Right hindlimb (tissue), 1 donor: ENCODE measurements around the gene TMOD1.
"Not testable (repeated sequence)": the region's sequence is repeated elsewhere in the genome, so short reads cannot be mapped to it uniquely, and the experiment has no call there.

Source experiments
- DNase-seq: peaks from one replicate; pipeline ENCODE4 v3.0.0-alpha.2; 2018

TMOD1 gene

GRCh38 chr9:97501177-97501971 lies at the start of gene TMOD1:
TMOD1 (plus strand) TSS chr9:97501666; CDS start chr9:97524189, 22,523 bp downstream.
- DNase-seq: peak; percentile 45

- DNase-seq: not testable (repeated sequence)
Measured at GRCh38 chr9:97453573-97453972, 47.9 kb upstream of the TMOD1 start.

GRCh38 chr9:97456841-97457240 lies 44.6 kb upstream of the TMOD1 start:
- not testable (repeated sequence) for DNase-seq

DNA sequence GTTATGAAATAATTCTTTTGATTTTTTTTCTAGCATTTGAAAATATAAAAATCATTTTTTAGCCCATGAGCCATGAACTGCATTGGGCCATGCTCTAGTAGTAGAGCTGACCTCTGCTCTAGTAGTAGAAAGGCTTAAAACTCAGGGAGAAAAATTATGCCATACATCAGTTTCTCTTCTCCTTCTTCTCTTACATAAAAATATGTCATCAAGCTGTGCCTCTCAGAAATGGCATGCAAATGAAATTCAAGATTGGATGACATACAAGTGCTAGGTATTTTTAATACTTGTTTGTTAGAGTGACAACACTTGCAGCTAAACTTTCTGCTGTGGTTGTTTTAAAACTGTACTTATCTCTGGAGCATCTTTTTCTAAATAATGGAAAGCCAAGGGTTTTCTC lies 42.1 kb upstream of the TMOD1 start:
- no peak for DNase-seq

DNA sequence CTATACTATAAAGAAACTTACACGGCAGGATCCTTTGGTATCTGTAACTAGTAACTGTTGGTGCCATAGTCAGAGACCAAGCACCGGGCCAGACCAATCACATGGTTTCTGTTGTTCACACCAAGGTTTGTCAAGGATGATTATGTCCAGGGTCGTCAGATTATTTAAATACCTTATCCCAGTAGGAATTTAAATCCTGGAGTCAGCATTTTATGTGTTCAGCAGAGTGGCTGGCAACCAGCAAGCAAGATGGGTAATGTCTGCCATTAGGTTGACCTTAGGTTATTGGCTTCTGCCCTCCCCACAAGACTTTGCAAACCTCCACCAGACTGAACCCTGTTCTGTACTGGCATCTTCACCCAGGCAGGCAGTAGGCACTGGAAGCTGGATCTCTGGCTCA lies 39.3 kb upstream of the TMOD1 start:
- no peak for DNase-seq

- DNase-seq: no peak
Measured at GRCh38 chr9:97462914-97463313, 38.6 kb upstream of the TMOD1 start.

DNA sequence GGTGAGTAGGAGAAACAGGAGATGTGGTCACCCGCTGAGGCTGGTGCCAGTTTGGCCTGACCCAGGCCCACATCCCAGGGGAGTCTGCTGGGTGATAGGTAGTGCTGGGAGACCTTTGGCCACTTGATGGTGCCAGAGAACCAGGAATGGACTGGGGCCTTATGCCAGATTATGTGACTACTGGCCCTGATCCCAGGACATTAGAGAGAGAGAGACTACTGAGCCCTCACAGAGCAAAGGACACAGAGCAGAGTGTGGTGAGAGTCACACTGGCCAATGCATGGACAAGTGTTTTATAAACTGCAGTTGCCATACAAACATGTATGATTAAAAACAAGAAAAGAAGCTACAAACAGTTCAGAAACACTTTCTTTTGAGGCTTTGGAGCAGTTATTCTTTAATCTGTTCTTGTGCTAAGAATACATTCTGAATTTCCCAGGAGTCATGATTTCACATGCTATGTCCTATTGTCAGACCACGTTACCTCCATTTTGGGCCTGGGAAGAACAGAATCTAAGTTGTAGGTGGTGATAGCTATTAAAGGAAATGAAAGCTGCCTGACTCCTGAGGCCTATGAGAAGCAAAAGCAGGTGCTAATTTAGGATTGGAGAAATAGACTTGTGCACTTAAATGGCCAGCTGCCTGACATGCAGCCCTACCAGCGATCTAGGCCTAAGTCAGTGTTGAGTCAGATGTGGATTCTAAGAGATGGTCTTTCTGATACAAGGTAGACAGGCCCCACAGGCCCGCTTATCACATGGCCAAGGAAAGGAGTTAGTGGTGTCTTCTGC lies 32.6 kb upstream of the TMOD1 start:
- peak; percentile 66 for DNase-seq

DNA sequence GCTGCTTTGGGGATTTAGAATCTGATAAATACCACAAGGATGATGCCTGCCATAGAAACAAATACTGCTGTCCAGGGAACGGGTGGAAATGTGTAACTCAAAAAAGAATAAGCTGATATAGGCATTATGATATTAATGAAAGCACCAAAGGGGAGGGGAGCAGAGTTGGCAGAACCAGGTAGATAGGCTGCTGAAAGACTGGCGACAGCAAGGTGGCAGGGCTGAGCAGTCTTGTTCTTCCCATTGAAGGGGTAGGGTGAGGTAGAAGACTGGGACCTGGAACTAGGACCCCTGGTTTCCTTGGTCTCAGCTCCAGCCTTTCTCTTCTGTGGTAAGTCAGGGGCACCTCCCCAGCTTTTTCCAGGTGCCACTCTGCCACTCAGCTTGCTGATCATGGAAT lies 31.4 kb upstream of the TMOD1 start:
- no peak for DNase-seq

- peak; percentile 29 for DNase-seq
Measured at GRCh38 chr9:97473717-97474116, 27.7 kb upstream of the TMOD1 start.

GRCh38 chr9:97474372-97474925 lies 27.0 kb upstream of the TMOD1 start:
- no peak for DNase-seq

- DNase-seq: no peak
Measured at GRCh38 chr9:97475059-97475458, 26.4 kb upstream of the TMOD1 start.

- no peak for DNase-seq
Measured at GRCh38 chr9:97478301-97478981, 23.0 kb upstream of the TMOD1 start.

DNA sequence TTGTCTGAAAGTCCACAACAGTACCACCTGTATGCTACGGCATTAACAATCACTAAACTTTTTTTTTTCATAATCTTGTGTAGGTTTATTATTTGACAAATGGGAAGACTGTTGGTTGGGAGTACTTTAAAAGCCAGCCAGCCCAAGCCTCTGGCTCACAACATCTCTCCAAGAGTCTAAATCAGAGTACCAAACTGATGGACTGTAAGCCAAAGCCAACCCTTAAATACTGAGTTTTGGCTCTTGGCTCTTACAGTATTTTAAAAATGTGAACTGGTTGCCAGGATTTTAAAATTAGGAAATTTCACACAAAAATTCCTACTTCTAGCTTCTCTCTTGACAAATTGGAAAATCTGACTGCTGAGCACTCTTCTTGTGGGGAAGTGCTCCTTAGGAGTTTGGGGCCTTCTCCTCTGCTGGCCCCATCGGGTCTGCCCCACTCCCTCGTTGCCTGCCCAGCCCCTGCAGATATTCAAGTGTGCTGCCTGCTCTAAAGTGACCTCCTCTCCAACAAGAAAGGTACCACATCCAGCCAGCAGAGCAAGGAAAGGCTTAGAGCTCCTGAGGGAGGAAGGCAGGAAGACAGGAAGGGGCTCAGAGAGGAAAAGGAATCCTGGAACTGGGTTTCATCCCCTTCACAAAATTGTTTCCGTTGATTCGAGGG lies 21.8 kb upstream of the TMOD1 start:
- no peak for DNase-seq

DNA sequence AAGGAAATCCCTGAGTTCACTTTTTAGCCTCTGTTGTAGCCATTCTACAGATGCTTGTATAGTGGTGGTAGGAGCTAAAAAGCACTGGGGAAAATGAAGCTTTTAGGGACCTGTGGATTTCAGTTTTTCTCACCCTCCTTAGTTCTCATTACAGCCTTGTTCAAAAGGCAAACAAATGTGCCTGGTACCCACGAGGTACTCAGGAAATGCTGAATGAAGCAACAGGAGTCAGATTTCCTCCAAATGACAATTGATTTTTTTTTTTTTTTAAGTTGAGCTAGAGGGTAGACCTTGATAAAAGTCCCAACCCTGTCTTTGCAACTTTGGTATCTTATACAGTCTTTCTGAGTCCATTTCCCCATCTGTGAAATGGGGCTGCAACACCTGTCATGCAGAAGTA lies 21.3 kb upstream of the TMOD1 start:
- DNase-seq: no peak

DNA sequence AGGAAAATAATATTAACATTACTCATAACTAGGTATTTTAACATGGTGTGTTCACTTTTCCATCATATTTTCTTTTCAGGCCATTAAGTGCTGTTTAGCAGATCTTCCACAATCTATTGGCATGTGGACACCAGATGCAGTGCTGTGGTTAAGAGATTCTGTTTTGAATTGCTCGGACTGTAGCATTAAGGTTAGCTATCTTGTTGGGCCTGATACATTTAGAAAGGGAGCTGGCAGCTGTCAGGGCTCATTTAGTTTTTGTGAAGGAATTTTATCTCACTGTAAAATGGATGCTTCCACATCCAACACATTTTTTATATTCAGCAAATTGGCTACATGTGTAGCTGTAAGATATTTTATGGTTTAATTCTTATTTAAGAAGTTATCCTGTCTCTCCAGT lies 20.7 kb upstream of the TMOD1 start:
- no peak for DNase-seq

DNA sequence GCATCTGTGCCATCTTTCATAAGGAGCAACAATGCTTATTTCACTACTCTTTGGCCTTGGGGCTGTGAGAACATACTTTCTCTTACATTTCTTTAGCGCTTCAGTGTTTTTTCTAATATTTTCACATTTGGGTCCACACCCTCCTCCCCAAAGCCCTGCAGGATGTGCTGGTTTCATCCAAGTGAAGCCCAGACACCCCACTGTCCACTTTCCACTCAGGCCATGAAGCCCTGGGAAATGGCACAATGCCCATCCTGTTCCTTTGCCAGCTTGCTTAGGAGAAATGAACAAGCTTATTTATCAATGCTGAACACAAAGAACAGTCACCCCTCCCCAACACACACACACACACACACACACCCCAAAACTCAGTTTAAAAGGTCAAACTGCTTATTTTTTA lies 17.3 kb upstream of the TMOD1 start:
- no peak for DNase-seq

DNA sequence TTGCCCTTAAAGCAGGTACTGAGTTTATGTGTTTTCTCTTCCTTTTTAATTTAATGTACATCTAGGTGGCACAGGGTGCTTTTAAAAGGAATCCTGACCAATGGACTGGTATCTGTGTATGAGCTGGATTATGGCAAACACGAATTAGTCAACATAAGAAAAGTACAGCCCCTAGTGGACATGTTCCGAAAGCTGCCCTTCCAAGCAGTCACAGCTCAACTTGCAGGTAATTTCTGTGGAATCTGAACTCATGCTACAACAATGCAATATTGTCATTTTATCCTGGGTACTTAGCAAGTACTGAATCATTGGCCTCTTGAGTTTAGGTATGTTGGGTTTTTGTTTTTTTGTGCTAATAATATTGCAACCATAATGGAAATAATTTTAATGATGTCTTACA lies 14.4 kb upstream of the TMOD1 start:
- DNase-seq: no peak

DNA sequence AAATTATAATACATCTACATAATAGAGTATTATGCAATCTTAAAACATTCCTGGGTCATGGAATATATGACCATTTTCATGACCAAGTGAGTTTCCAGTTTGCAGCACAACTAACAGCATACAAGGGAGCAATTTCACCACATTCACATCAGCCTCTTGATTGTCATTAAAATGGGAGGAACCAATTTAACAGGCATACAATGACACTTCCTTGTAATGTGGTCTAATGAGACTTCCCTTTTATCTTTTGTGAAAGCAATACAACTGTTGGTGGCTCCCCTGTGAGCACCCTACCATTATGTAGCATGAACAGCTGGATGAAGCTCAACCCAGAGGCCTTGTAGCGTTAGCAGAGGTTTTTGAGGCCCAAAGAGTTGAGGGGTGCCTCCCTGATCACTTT lies 13.6 kb upstream of the TMOD1 start:
- no peak for DNase-seq

GRCh38 chr9:97491216-97491999 lies 10.1 kb upstream of the TMOD1 start:
- DNase-seq: no peak

DNA sequence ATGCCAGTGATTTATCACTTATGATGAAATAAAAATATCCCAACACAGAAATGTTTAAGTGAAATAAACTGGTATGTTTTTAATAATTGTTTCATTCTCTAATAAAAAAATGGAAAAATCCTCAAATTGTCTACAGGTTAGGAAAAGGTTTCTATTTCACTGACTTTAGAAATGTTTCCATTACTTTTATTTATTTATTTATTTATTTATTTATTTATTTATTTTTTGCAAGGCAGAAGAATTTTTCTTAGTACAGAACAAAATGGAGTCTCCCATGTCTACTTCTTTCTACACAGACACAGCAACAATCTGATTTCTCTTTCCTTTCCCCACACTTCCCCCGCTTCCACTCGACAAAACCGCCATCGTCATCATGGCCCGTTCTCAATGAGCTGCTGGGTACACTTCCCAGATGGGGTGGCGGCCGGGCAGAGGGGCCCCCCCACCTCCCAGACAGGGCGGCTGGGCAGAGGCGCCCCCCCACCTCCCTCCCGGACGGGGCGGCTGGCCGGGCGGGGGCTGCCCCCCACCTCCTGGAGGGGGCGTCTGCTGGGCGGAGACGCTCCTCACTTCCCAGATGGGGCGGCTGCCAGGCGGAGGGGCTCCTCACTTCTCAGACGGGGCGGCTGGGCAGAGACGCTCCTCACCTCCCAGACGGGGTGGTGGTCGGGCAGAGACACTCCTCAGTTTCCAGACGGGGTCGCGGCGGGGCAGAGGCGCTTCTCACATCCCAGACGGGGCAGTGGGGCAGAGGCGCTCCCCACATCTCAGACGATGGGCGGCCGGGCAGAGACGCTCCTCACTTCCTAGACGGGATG lies 3.7 kb upstream of the TMOD1 start:
- not testable (repeated sequence) for DNase-seq

DNA sequence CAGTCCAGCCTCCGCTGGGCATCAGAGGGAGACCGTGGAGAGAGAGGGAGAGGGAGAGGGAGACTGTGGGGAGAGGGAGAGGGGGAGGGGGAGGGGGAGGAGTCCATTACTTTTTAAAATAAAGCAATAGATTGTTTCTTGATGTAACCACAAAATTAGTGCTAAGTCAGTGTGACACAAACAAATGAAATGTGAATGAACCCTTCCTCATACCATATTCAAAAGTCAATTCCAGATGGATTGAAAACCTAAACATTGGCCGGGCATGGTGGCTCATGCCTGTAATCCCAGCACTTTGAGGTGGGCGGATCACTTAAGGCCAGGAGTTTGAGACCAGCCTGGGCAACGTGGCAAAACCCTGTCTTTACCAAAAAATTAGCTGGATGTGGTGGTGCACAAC lies 2.6 kb upstream of the TMOD1 start:
- DNase-seq: not testable (repeated sequence)
